B cell (primary cell): ENCODE data around the gene ZC3HAV1. TPM values are rescaled to one million over a fixed set of nuclear protein-coding genes. Genes with fewer than 3 reads are reported as not detected.

Source experiments
- ATAC-seq: fragments of 200-7000 bp; cut with Tn5 transposase; one replicate; pipeline ENCODE4 v1.10.0; 2021; ENCODE audit warnings: low read depth, mild to moderate bottlenecking, moderate number of reproducible peaks, moderate library complexity
- CTCF ChIA-PET: fragments of 350-600 bp; sonication (Branson Sonifier 250); formaldehyde crosslinking; loops from one replicate; lab custom pipeline; 2021; ENCODE audit warnings: antibody characterized with exemption, inconsistent platforms; lab: Charles Lee
- POLR2A ChIA-PET: fragments of 350-600 bp; sonication (Branson Sonifier 250); formaldehyde crosslinking; loops from one replicate; lab custom pipeline; 2021; ENCODE audit warnings: antibody characterized with exemption; lab: Charles Lee
- DNase-seq: peaks from one replicate; pipeline ENCODE4 v3.0.0; 2013
- H2AFZ ChIP-seq: 2 replicates; pipeline ENCODE4 v1.6.1; 2012; ENCODE audit warnings: mild to moderate bottlenecking, low read depth, low read length; ENCODE audit not compliant: insufficient read depth, poor library complexity, severe bottlenecking
- H3K27ac ChIP-seq, 2 donors: 1 replicate in 1 of 2; 2 replicates in 1 of 2; pipeline ENCODE4 v1.5.1; 2012 to 2013; ENCODE audit warnings: low read length in 2 of 2, mild to moderate bottlenecking in 2 of 2, moderate library complexity in 1 of 2
- H3K27me3 ChIP-seq, 4 experiments: fragments of 200-600 bp in 1 of 4; sonication (generic) in 1 of 4; replicated peaks in 1 of 4; 1 replicate in 2 of 4; 2 replicates in 2 of 4; pipeline versions ENCODE4 v1.6.1 to v1.7.0; 2013 to 2016; ENCODE audit warnings: low read length in 3 of 4, mild to moderate bottlenecking in 2 of 4, mixed read lengths in 1 of 4, moderate library complexity in 1 of 4; ENCODE audit not compliant: insufficient read depth in 4 of 4, control insufficient read depth in 3 of 4; ENCODE audit errors: control extremely low read depth in 1 of 4
- H3K36me3 ChIP-seq, 2 experiments: replicated peaks in 1 of 2; 1 replicate in 1 of 2; 2 replicates in 1 of 2; pipeline versions ENCODE4 v1.6.1 to v1.7.1; 2013; ENCODE audit warnings: low read length in 1 of 2; ENCODE audit not compliant: insufficient read depth in 2 of 2, control insufficient read depth in 1 of 2; ENCODE audit errors: control extremely low read depth in 1 of 2, extremely low read depth in 1 of 2
- H3K4me1 ChIP-seq, 2 donors: fragments of 200-600 bp in 1 of 2; sonication (generic) in 1 of 2; 1 replicate in 1 of 2; 2 replicates in 1 of 2; pipeline versions ENCODE4 v1.5.1 to v1.6.1; 2013 to 2017; ENCODE audit warnings: low read length in 2 of 2; ENCODE audit not compliant: control insufficient read depth in 2 of 2, insufficient read depth in 2 of 2
- H3K4me2 ChIP-seq: replicated peaks from 2 replicates; pipeline ENCODE3; 2012; ENCODE audit warnings: mild to moderate bottlenecking, low read depth, low read length; ENCODE audit not compliant: poor library complexity, severe bottlenecking
- H3K4me3 ChIP-seq, 5 experiments: fragments of 200-600 bp in 1 of 5; sonication (generic) in 1 of 5; 1 replicate in 3 of 5; 2 replicates in 2 of 5; pipeline versions ENCODE4 v1.5.1 to v1.7.0; 2011 to 2016; ENCODE audit warnings: low read length in 4 of 5, mild to moderate bottlenecking in 4 of 5, low read depth in 2 of 5, control low read depth in 1 of 5, moderate library complexity in 1 of 5; ENCODE audit not compliant: insufficient read depth in 1 of 5; ENCODE audit errors: control extremely low read depth in 1 of 5, extremely low read depth in 1 of 5
- H3K79me2 ChIP-seq: fragments of 200-600 bp; sonication (generic); one replicate; pipeline ENCODE4 v1.6.0; 2016; ENCODE audit warnings: low read length; ENCODE audit not compliant: control insufficient read depth, insufficient read depth
- H3K9ac ChIP-seq: fragments of 200-600 bp; sonication (generic); 2 replicates; pipeline ENCODE4 v1.6.1; 2017; ENCODE audit warnings: mild to moderate bottlenecking, low read length, moderate library complexity
- H3K9me3 ChIP-seq, 3 donors: one replicate each; pipeline versions ENCODE4 v1.6.1 to v1.7.1; 2013; ENCODE audit warnings: low read length in 2 of 3; ENCODE audit not compliant: control insufficient read depth in 2 of 3, insufficient read depth in 1 of 3; ENCODE audit errors: control extremely low read depth in 1 of 3
- H4K20me1 ChIP-seq: 2 replicates; pipeline ENCODE4 v1.6.0; 2012; ENCODE audit warnings: mild to moderate bottlenecking, low read length; ENCODE audit not compliant: insufficient read depth, control insufficient read depth, poor library complexity, severe bottlenecking
- H3K27ac Mint-ChIP-seq: one replicate; pipeline ENCODE4 v1.8.0; 2021; ENCODE audit warnings: mixed read lengths
- H3K27me3 Mint-ChIP-seq: one replicate; pipeline ENCODE4 v1.8.0; 2021; ENCODE audit warnings: mixed read lengths
- H3K4me1 Mint-ChIP-seq: one replicate; pipeline ENCODE4 v1.8.0; 2021; ENCODE audit warnings: mixed read lengths
- H3K4me3 Mint-ChIP-seq: one replicate; pipeline ENCODE4 v1.8.0; 2021; ENCODE audit warnings: mixed read lengths
- H3K9me3 Mint-ChIP-seq: one replicate; pipeline ENCODE4 v1.8.0; 2022; ENCODE audit warnings: mixed read lengths; ENCODE audit not compliant: insufficient read depth
- CTCF ChIP-seq: fragments of 200-600 bp; IDR thresholded peaks from one replicate; pipeline ENCODE4 v1.8.0; 2022; ENCODE audit warnings: antibody characterized with exemption, mild to moderate bottlenecking
- EZH2 ChIP-seq: IDR thresholded peaks from 2 replicates; pipeline ENCODE4 v1.6.1; 2012; ENCODE audit warnings: borderline replicate concordance, low read depth, mild to moderate bottlenecking, moderate library complexity, low read length; ENCODE audit not compliant: insufficient read depth, poor library complexity, severe bottlenecking
- WGBS: methylation state at CpG from one replicate; pipeline ENCODE4 v1.1.5; 2013; ENCODE audit warnings: missing lambda C conversion rate; ENCODE audit not compliant: insufficient coverage; 5-methylcytosine and 5-hydroxymethylcytosine counted together
- intact Hi-C: fragments of 100-400 bp; cut with micrococcal nuclease; formaldehyde crosslinking; loops from one replicate; pipeline ENCODE4 v1.10.0; 2022
- polyA plus RNA-seq: library from polyadenylated mRNA; depleted of rRNA; stranded (reverse); fragments of >200 nt; gene quantifications from 2 replicates; pipeline ENCODE4 v1.2.3, GENCODE V29; 2012
- total RNA-seq, 2 donors: library from RNA; stranded (reverse); fragments of 120-200 nt in 1 of 2; gene quantifications; 1 replicate in 1 of 2; 2 replicates in 1 of 2; pipeline versions ENCODE4 v1.2.3 to v1.2.4, GENCODE V29; 2013 to 2022

Gene ZC3HAV1
- total and polyA plus RNA-seq, 2 donors (not counting 1 experiment from before 2014, with no cell fraction given): 45.9 to 101 TPM

- DNase-seq: no peak
- ChIA-PET CTCF (no interaction called here), POLR2A (interaction anchor here (0.6 kb wide), 1 partner anchor 24 kb away, joined by 5 read pairs; no protein-coding TSS in a partner anchor)
- Histone ChIP-seq H3K4me2 (peak overlapping the region; percentile 93), H3K79me2 (no peaks in the 10 kb centered on the region), H3K27ac (no peak overlapping the region), H3K9ac (peak overlapping the region; percentile 71), H3K27me3 (peaks cover 0 to 4% (median 0%) of the 10 kb centered on the region in 4 experiments), H2AFZ (peak overlapping the region; percentile 90), H3K4me3 (peak overlapping the region in 4 of 5 experiments; percentile 28 to 72 (median 62)), H3K9me3 (no peaks in the 10 kb centered on the region), H3K4me1 (peaks cover 8 to 10% of the 10 kb centered on the region in 2 donors), H4K20me1 (no peaks in the 10 kb centered on the region), H3K36me3 (no peaks in the 10 kb centered on the region)
- no peak overlapping the region for H3K27ac Mint-ChIP-seq
- no peaks in the 10 kb centered on the region for H3K27me3 Mint-ChIP-seq
- H3K4me3 Mint-ChIP-seq: peak overlapping the region; percentile 84
- H3K9me3 Mint-ChIP-seq: no peaks in the 10 kb centered on the region
- H3K4me1 Mint-ChIP-seq: peaks cover 8% of the 10 kb centered on the region
- no peak for TF ChIP-seq CTCF
- TF ChIP-seq EZH2: no peak
- WGBS: 7% methylated on average over 45 of the region's 47 CpGs
- intact Hi-C loops: no loop called here
- peak; percentile 52 for ATAC-seq
Measured at GRCh38 chr7:139034855-139035585, 74.5 kb downstream of the ZC3HAV1 start.

- no peak overlapping the region for H2AFZ ChIP-seq
- TF ChIP-seq EZH2 (no peak), CTCF (no peak)
- H3K4me1 ChIP-seq: peaks cover 8 to 10% of the 10 kb centered on the region in 2 donors
- H3K9me3 ChIP-seq: no peaks in the 10 kb centered on the region
- ChIA-PET POLR2A (interaction anchor here (0.6 kb wide), 1 partner anchor 25 kb away, joined by 5 read pairs; no protein-coding TSS in a partner anchor), CTCF (interaction anchor here (1.6 kb wide), 1 partner anchor 10 kb away, joined by 4 read pairs; no protein-coding TSS in a partner anchor)
- H4K20me1 ChIP-seq: no peaks in the 10 kb centered on the region
- no peak overlapping the region for H3K27ac ChIP-seq
- no peak overlapping the region for H3K27ac Mint-ChIP-seq
- 98% methylated on average over 5 of the region's 5 CpGs for WGBS
- no peaks in the 10 kb centered on the region for H3K27me3 Mint-ChIP-seq
- H3K9me3 Mint-ChIP-seq: no peaks in the 10 kb centered on the region
- peaks cover 8% of the 10 kb centered on the region for H3K4me1 Mint-ChIP-seq
- no peaks in the 10 kb centered on the region for H3K79me2 ChIP-seq
- no peak overlapping the region for H3K4me3 ChIP-seq
- peaks cover 0 to 4% (median 0%) of the 10 kb centered on the region in 4 experiments for H3K27me3 ChIP-seq
- intact Hi-C loops: no loop called here
- ATAC-seq (no peak), DNase-seq (no peak)
- peak overlapping the region; percentile 93 for H3K4me2 ChIP-seq
- H3K4me3 Mint-ChIP-seq: peak overlapping the region; percentile 84
- H3K9ac ChIP-seq: no peak overlapping the region
- no peaks in the 10 kb centered on the region for H3K36me3 ChIP-seq
Measured at GRCh38 chr7:139034336-139034735, 75.2 kb downstream of the ZC3HAV1 start.
